ENCODE data around the gene NHERF2. TPM values are rescaled to one million over a fixed set of nuclear protein-coding genes. Genes with fewer than 3 reads are reported as not detected.
A peak's percentile ranks its signal among the peaks of the same experiment; 100 is the strongest.

NHERF2 gene
- total RNA-seq, 1 donor from 2014 or later, result 23.4 TPM

DNA sequence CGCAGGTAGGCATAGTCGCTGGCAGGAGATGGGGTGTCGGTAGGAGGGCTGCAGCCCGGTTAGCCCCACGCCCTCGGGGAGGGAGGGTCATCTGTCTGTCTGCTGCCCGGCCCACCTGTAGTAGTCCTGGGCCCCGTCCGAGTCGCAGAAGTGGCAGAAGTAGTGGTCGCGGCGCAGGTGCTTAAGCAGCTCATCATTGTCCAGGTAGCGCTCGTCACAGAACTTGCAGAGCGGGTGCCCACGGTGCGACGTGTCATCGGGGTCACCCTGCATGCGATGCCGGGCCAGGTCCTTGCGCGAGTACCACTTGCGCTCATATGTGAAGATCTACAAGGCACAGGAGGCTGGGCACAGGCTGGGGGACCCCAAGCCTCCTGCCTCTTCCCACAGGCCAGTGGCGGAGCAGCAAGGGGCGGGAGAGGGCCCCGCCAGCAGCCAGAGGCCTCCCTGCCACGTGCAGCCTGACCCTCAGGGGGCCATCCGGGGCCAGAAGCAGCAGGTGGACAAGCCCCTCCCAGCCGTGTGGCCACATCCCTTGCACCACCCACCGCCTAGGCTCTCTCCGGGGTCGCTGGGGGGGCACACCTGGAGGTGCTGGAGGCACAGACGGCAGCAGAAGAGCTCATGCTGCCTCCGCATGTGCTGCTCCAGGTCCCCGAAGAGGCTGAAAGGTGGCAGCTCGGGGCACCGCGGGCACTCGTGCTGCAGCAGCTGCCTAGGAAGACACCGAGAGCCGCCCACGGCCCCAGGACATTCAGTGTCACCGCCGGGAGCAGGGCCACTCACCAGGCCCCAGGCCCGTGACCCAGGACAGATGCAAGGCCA lies 24.1 kb upstream of the NHERF2 start:
- Mint-ChIP-seq H3K4me3 (no peak overlapping the region), H3K4me1 (ENCODE audit: unreplicated experiment) (no peaks in the 10 kb centered on the region), H3K27ac (no peak overlapping the region), H3K9me3 (no peaks in the 10 kb centered on the region), H3K36me3 (no peaks in the 10 kb centered on the region), H3K27me3 (no peaks in the 10 kb centered on the region)
- TF ChIP-seq, protein P1, sequence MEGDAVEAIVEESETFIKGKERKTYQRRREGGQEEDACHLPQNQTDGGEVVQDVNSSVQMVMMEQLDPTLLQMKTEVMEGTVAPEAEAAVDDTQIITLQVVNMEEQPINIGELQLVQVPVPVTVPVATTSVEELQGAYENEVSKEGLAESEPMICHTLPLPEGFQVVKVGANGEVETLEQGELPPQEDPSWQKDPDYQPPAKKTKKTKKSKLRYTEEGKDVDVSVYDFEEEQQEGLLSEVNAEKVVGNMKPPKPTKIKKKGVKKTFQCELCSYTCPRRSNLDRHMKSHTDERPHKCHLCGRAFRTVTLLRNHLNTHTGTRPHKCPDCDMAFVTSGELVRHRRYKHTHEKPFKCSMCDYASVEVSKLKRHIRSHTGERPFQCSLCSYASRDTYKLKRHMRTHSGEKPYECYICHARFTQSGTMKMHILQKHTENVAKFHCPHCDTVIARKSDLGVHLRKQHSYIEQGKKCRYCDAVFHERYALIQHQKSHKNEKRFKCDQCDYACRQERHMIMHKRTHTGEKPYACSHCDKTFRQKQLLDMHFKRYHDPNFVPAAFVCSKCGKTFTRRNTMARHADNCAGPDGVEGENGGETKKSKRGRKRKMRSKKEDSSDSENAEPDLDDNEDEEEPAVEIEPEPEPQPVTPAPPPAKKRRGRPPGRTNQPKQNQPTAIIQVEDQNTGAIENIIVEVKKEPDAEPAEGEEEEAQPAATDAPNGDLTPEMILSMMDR (conservative IDR thresholded peaks at IDR 0.05), result no peak
- DNase-seq (ENCODE audit: extremely low spot score, unreplicated experiment), result no peak

DNA sequence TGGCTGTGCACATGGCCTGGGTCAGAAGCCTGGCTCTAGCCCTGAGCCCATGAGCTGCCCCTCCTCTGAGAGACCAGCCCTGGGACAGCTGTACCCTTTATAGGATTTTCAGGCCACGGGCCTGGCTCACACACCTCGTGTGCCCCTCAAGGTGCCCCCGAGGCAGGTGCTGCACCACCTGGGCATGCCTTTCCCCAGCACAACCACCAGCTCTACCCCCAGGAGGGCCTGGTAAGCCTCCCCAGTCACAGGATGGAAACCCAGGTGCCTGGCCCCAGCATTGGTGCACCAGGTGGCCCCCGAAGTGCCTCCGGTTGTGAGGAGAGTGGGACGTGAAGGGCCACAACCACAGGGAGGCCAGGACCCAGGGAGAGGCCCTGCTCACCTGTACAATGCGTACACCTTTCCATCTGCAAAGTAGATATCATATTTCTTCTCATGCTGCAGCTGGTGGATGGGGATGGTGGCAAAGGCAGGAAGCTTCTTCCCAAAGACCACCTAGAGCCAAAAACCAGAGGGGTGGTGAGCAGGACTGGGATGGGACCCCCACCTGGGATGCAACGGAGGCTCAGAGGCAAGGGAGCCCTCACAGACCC lies 23.4 kb upstream of the NHERF2 start:
- Mint-ChIP-seq H3K27me3 (no peaks in the 10 kb centered on the region), H3K27ac (no peak overlapping the region)

DNA sequence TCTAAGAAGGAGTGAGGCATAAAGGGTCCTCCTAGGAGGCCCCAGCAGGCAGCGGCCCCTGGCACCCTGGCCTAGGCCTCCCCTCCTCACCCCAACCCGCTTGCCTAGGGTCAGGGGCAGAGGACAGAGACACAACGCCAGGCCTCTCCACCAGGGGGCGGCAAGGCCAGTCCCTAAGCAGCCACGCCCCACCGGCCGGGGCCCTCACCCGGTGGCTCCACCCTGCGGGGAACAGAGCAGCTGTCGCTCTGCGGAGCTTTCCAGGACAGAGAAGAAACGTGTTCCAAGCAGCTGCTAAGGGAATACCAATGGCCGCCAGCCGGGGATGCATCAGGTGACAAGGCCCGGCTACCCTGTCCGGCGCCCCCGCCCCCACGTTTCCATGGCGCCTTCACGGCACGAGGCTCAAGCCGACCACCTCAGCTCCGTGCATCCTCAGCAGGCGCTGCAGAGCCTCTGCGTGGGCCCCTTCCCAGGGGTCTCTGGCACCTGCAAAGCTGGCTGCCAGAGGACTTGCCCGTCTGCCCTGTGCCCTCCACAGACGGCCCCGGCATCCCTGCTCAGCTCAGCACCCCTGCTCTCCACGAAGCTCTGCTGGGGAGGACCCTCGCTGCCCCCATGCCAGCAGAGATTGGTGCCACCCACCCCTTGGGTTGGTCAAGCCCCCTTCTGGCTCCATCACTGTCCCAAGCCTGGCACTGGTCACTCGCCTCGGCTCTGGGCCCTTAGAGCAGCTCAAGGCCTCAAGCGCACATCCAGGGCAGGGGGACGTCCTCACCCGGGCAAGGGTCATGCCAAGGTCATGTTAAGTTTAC lies 22.7 kb upstream of the NHERF2 start:
- Mint-ChIP-seq H3K9me3 (no peaks in the 10 kb centered on the region), H3K27me3 (no peaks in the 10 kb centered on the region), H3K36me3 (no peaks in the 10 kb centered on the region), H3K4me1 (ENCODE audit: unreplicated experiment) (peaks cover 8% of the 10 kb centered on the region), H3K27ac (no peak overlapping the region), H3K4me3 (no peak overlapping the region)
- DNase-seq (ENCODE audit: extremely low spot score, unreplicated experiment), result peak; percentile 93
- TF ChIP-seq, protein P1 (conservative IDR thresholded peaks at IDR 0.05), result peak; percentile 97

More for the DNA sequence above, 23.4 kb upstream of the NHERF2 start:
- no peaks in the 10 kb centered on the region for H3K9me3 Mint-ChIP-seq
- no peak overlapping the region for H3K4me3 Mint-ChIP-seq
- H3K4me1 Mint-ChIP-seq (ENCODE audit: unreplicated experiment), result peaks cover 2% of the 10 kb centered on the region
- DNase-seq (ENCODE audit: extremely low spot score, unreplicated experiment), result no peak
- TF ChIP-seq, protein P1 (conservative IDR thresholded peaks at IDR 0.05), result no peak
- H3K36me3 Mint-ChIP-seq, result no peaks in the 10 kb centered on the region

DNA sequence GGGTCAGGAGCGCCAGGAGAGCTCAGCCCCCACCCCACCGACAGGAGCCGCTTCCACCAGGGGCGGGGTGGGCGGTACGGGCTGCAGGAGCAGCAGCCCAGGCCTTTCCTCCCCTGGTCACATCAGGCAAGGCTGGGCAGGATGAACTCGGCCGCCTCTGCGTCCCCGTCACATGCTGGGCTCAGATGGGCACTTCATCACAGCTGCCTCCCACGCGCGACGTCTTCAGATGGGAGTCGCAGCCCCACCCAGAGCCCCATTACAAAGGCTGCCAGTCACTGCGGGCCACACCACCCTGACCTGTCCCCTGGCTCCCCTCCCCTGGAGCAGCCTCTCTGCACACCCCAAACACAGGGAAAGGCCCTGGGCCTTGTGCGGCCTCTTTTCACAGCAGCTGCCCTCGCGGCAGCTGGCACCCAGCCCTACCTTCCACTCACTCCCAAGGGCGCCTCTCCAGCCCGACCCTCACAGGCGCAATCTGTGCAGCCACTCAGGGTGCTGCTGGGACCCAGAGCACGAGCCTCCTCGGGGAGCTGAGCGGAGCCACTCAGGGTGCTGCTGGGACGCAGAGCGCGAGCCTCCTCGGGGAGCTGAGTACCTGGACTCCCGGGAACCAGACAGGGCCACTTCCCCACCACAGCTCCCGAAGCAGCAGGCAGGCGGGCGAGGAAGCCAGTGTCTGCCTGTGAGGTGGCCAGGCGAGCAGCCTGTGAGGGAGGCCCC lies 21.7 kb upstream of the NHERF2 start:
- H3K9me3 Mint-ChIP-seq, result no peaks in the 10 kb centered on the region
- TF ChIP-seq, protein P1 (conservative IDR thresholded peaks at IDR 0.05), result no peak
- no peak for DNase-seq (ENCODE audit: extremely low spot score, unreplicated experiment)
- H3K4me3 Mint-ChIP-seq, result no peak overlapping the region
- H3K36me3 Mint-ChIP-seq, result no peaks in the 10 kb centered on the region
- peaks cover 9% of the 10 kb centered on the region for H3K4me1 Mint-ChIP-seq (ENCODE audit: unreplicated experiment)
- no peaks in the 10 kb centered on the region for H3K27me3 Mint-ChIP-seq
- no peak overlapping the region for H3K27ac Mint-ChIP-seq

DNA sequence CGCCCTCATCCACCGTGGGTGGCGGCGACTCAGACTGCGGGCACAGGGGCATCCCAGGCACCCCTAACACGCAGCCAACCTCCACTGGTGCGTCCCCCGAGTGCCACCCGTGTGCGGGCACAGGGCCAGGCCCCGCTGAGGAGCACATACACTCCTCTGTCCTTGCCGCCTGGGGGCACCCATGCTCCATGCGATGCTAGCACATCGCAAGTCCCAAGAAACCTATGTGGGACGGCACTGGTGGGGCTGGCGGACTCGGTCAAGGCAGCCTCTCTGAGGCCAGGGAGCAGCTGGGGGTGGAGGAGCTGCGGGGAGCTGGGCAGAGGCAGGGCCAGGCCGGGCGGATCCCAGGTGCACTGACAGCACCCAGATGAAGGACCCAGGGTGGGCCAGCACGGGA lies 21.1 kb upstream of the NHERF2 start:
- Mint-ChIP-seq H3K27ac (no peak overlapping the region), H3K36me3 (no peaks in the 10 kb centered on the region), H3K9me3 (no peaks in the 10 kb centered on the region), H3K27me3 (no peaks in the 10 kb centered on the region), H3K4me1 (ENCODE audit: unreplicated experiment) (peaks cover 15% of the 10 kb centered on the region), H3K4me3 (no peak overlapping the region)
- no peak for DNase-seq (ENCODE audit: extremely low spot score, unreplicated experiment)
- TF ChIP-seq, protein P1 (conservative IDR thresholded peaks at IDR 0.05), result no peak
